ENCODE measurements around the gene VCY.
"Not testable (repeated sequence)": the region's sequence is repeated elsewhere in the genome, so short reads cannot be mapped to it uniquely, and the experiment has no call there.

The VCY gene

DNA sequence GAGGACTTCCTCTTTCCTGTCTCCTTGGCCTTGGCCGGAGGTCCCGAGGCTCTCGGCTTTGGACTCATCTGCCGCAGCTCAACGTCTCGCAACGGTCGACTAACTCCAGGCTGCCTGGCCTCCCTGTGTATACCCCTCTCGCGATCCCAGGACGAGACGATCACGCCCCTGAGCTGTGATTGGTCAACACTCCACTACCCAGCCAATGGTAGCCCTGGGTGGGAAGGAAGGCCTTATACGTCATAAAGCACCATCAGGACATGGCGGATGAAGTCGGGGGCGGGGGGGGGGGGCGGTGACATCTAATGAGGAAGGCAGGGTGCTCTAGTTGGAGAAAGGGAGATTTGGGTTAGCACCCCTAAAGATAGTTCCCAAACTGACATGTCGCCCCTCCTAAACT is at the start of gene VCY:
VCY (minus strand) TSS at position 101 of the 400 bp plus-strand sequence; CDS start at position 68, 33 bp downstream.
- not testable (repeated sequence) for DNase-seq

DNA sequence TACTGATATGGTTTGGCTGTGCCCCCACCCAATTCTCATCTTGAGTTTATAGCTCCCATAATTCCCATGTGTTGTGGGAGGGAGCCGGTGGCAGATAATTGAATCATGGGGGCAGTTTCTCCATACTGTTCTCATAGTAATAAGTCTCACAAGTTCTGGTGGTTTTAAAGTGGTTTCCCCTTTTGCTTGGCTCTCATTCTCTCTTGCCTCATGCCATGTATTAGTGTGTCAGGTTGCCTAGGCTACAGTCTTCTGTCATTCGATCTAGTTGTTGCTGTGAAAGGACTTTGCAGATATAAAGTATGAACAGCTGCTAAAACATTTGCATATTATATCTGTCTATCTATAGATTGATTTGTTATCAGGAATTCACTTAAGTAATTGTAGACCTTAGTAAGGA is 44.1 kb upstream of the VCY start:
- DNase-seq = not testable (repeated sequence)

- DNase-seq = not testable (repeated sequence)
Measured at GRCh38 chrY:14011916-14012315, 25.6 kb upstream of the VCY start.

DNA sequence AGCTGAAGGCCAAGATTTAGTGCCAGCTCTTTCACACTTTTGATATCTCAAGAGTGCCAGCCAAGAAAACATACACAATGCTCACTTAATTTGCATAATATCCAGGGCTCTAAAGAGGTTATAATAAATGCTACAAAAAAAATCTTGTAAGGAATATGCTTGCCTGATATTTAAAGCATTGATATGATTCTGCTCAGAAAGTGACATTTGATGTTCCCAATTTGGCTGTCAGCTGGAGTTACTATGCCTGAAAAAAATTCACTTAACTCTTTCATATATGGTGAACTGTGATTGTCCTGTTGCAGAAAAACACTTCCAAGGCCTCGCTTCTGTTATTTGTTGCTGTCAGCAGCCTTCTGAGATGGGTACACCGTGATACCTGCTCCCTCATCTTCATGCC is 43.9 kb downstream of the VCY start:
- DNase-seq = not testable (repeated sequence)
